Measurements from ENCODE around the gene ACAA2. TPM values are rescaled to one million over a fixed set of nuclear protein-coding genes. Genes with fewer than 3 reads are reported as not detected.

Gene ACAA2
- total and polyA plus RNA-seq, 4 donors = 35.2 to 52.8 (median 44.9) TPM

DNA sequence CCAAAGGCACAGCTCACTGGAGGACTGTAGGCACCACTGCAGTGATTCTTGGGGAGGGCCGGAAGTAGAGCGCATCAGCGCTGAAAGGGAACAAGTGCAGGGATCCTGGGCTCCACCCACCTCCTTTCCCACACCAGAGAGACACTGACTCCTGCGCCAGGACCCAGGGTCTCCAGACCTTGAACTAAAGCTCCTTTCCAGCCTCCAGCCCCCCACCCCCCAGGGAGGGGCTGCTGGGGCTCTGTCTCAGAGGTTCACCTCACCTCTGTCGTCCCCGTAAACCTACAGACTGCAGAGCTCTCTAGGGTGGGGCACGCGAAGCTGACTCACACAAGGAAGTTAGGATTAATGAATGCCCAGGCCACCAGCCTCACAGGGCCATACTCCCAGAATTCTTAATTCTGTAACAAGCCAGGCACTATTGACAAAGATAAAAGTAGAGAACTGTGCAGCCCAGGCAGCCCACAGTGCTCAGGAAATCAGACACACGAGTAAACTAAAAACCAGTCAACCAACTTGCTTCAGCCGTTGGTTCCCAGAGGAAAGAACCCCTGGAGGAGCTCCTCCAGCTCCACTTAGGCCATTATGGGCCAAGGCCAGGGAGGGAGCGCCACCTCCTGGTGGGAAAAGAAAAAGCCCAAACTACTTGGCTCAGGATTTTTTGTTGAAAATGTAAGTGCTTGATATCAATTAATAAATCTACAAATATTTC is 45.1 kb upstream of the ACAA2 start:
- TF ChIP-seq, protein P1, sequence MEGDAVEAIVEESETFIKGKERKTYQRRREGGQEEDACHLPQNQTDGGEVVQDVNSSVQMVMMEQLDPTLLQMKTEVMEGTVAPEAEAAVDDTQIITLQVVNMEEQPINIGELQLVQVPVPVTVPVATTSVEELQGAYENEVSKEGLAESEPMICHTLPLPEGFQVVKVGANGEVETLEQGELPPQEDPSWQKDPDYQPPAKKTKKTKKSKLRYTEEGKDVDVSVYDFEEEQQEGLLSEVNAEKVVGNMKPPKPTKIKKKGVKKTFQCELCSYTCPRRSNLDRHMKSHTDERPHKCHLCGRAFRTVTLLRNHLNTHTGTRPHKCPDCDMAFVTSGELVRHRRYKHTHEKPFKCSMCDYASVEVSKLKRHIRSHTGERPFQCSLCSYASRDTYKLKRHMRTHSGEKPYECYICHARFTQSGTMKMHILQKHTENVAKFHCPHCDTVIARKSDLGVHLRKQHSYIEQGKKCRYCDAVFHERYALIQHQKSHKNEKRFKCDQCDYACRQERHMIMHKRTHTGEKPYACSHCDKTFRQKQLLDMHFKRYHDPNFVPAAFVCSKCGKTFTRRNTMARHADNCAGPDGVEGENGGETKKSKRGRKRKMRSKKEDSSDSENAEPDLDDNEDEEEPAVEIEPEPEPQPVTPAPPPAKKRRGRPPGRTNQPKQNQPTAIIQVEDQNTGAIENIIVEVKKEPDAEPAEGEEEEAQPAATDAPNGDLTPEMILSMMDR (IDR thresholded peaks at IDR 0.05; ENCODE audit: control extremely low read depth, extremely low read depth) = peak; percentile 88
- peaks cover 0 to 4% (median 0%) of the 10 kb centered on the region in 4 donors for H3K36me3 ChIP-seq (ENCODE audit: control insufficient read depth in 4 of 4, insufficient read depth in 4 of 4, low read length in 4 of 4)
- H3K27me3 ChIP-seq (ENCODE audit: control insufficient read depth in 3 of 3, insufficient read depth in 3 of 3, low read length in 2 of 3) = no peaks in the 10 kb centered on the region
- ATAC-seq (ENCODE audit: insufficient read depth, low FRiP score) (peak; percentile 69), DNase-seq (peak; percentile 80 to 84 (median 81))
- H3K4me3 ChIP-seq = no peak overlapping the region
- peak overlapping the region in 1 of 2 donors; percentile 56 for H3K27ac ChIP-seq (ENCODE audit: low read depth in 1 of 2, low read length in 1 of 2)
- no peaks in the 10 kb centered on the region for H3K9me3 ChIP-seq (ENCODE audit: control insufficient read depth in 4 of 4, insufficient read depth in 3 of 4, low read length in 3 of 4)
- no peak overlapping the region for H3K9ac ChIP-seq (ENCODE audit: insufficient read depth in 1 of 2, low read length in 2 of 2)
- whole genome bisulfite sequencing, 2 donors = 51 to 62% methylated on average over 11 of the region's 11 CpGs
- peaks cover 0 to 10% (median 0%) of the 10 kb centered on the region in 5 donors for H3K4me1 ChIP-seq (ENCODE audit: control insufficient read depth in 5 of 5, insufficient read depth in 5 of 5, low read length in 5 of 5)

DNA sequence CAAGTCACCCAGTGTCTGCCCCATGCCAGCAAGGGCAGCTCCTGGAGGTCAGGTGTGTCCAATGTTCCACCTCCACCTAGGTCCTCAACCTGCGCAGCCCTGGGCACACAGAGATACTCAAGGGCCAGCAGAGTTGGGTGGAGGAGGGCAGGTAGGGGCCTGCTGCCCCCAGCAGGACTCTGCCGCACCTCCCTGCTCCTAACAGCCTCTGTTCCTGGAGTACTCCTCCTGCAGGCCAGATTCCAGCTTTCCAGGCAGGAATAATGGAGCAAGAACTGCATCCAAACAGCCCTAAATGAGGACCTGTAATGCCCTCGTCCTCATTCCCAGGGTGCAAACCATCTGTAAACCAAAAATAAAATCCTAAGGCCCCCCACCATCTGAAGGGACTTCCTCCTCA is 44.4 kb upstream of the ACAA2 start:
- H3K27me3 ChIP-seq (ENCODE audit: control insufficient read depth in 3 of 3, insufficient read depth in 3 of 3, low read length in 2 of 3) = no peaks in the 10 kb centered on the region
- H3K36me3 ChIP-seq (ENCODE audit: control insufficient read depth in 4 of 4, insufficient read depth in 4 of 4, low read length in 4 of 4) = peaks cover 0 to 4% (median 0%) of the 10 kb centered on the region in 4 donors
- H3K27ac ChIP-seq (ENCODE audit: low read depth in 1 of 2, low read length in 1 of 2) = no peak overlapping the region
- TF ChIP-seq, protein P1 (IDR thresholded peaks at IDR 0.05; ENCODE audit: control extremely low read depth, extremely low read depth) = no peak
- DNase-seq (no peak), ATAC-seq (ENCODE audit: insufficient read depth, low FRiP score) (no peak)
- H3K9me3 ChIP-seq (ENCODE audit: control insufficient read depth in 4 of 4, insufficient read depth in 3 of 4, low read length in 3 of 4) = no peaks in the 10 kb centered on the region
- peaks cover 0 to 10% (median 0%) of the 10 kb centered on the region in 5 donors for H3K4me1 ChIP-seq (ENCODE audit: control insufficient read depth in 5 of 5, insufficient read depth in 5 of 5, low read length in 5 of 5)
- no peak overlapping the region for H3K4me3 ChIP-seq
- H3K9ac ChIP-seq (ENCODE audit: insufficient read depth in 1 of 2, low read length in 2 of 2) = no peak overlapping the region
- WGBS, 2 donors = 85 to 90% methylated on average over 3 of the region's 3 CpGs

DNA sequence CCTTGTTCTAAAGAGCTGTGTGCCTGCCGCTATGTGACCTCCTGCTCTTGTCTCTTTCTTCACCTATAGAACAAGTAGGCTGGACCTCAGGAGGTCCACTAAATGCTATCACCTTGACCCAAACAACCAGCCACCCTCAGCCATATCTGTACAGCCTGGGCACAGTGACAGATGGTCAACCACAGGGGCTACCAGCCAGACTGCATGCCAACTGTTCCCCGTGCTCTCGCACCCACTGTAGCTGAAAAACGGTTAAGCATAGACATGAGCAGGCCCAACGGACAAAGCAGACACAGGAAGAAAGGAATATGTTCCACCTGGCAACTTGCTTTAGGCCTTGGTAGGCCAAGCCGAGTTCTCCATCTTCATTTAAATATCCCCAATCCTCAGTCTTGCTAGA is 43.2 kb upstream of the ACAA2 start:
- TF ChIP-seq, protein P1 (IDR thresholded peaks at IDR 0.05; ENCODE audit: control extremely low read depth, extremely low read depth) = no peak
- no peak for ATAC-seq (ENCODE audit: insufficient read depth, low FRiP score)
- H3K4me3 ChIP-seq = no peak overlapping the region

More for the DNA sequence above, 43.2 kb upstream of the ACAA2 start:
- Histone ChIP-seq H3K27me3 (ENCODE audit: control insufficient read depth in 3 of 3, insufficient read depth in 3 of 3, low read length in 2 of 3) (no peaks in the 10 kb centered on the region), H3K9me3 (ENCODE audit: control insufficient read depth in 4 of 4, insufficient read depth in 3 of 4, low read length in 3 of 4) (no peaks in the 10 kb centered on the region), H3K4me1 (ENCODE audit: control insufficient read depth in 5 of 5, insufficient read depth in 5 of 5, low read length in 5 of 5) (peaks cover 0 to 10% (median 0%) of the 10 kb centered on the region in 5 donors), H3K36me3 (ENCODE audit: control insufficient read depth in 4 of 4, insufficient read depth in 4 of 4, low read length in 4 of 4) (no peaks in the 10 kb centered on the region), H3K27ac (ENCODE audit: low read depth in 1 of 2, low read length in 1 of 2) (no peak overlapping the region), H3K9ac (ENCODE audit: insufficient read depth in 1 of 2, low read length in 2 of 2) (no peak overlapping the region)
- DNase-seq = no peak
- 94 to 96% methylated on average over 6 of the region's 6 CpGs for WGBS, 2 donors
